ENCODE data around the gene ACIN1. TPM values are rescaled to one million over a fixed set of nuclear protein-coding genes. Genes with fewer than 3 reads are reported as not detected.

Gene ACIN1
- total and polyA plus RNA-seq, 2 of the 8 experiments (the other 6 are each of a cell fraction or from before 2014, with no cell fraction given): 132 to 233 TPM

DNA sequence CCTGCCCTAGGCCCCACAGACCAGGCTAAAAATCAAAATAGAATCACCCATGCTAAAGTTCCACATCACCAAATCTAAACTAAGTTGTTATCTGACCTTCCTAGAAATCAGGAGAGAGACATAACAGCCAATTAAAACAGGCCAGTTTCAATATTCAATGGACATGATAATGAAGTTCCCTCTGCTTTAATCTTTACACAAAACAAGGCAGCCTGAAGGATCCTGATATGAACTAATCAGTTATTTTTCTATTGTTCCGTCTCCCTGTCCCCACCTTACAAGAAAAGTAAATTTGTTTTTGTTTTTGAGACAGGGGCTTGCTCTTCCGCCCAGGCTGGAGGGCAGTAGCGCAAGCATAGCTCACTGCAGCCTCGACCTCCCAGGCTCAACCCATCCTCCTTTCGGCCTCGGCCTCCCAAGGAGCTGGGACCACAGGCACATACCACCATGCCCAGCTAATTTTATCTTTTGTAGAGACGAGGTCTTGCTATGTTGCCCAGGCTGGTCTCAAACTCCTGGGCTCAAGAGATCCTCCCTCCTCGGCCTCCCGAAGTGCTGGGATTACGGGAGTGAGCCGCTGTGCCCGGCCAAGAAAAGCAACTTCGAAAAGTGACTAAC lies 29.5 kb upstream of the ACIN1 start:
- Histone ChIP-seq H2BK20ac (ENCODE audit: low read length) (no peak overlapping the region), H3K27me3 (replicated peaks in 1 of 4; ENCODE audit: control insufficient read depth in 3 of 4, extremely low read depth in 1 of 4, insufficient read depth in 3 of 4, low read length in 3 of 4) (no peaks in the 10 kb centered on the region), H3K23me2 (ENCODE audit: low read depth, low read length) (no peaks in the 10 kb centered on the region), H2BK12ac (ENCODE audit: low read depth, low read length) (no peak overlapping the region; the same call in 1 of the 2 replicates), H3K36me3 (ENCODE audit: control insufficient read depth in 2 of 4, insufficient read depth in 4 of 4, low read length in 3 of 4) (peaks cover 11 to 29% (median 16%) of the 10 kb centered on the region in 4 experiments), H3K23ac (ENCODE audit: insufficient read length) (no peak overlapping the region), H2AFZ (ENCODE audit: low read length) (no peak overlapping the region), H2AK5ac (ENCODE audit: low read depth, low read length) (no peak overlapping the region), H3K9ac (replicated peaks in 1 of 4; ENCODE audit: extremely low read depth in 1 of 4, low read depth in 3 of 4, low read length in 3 of 4) (no peak overlapping the region), H4K5ac (ENCODE audit: insufficient read length, low read depth, low read length) (no peak overlapping the region), H3K79me1 (ENCODE audit: low read depth, low read length) (no peaks in the 10 kb centered on the region), H3K4me1 (replicated peaks in 1 of 4; ENCODE audit: control insufficient read depth in 3 of 4, insufficient read depth in 4 of 4, low read length in 3 of 4) (peaks cover 0 to 11% (median 5%) of the 10 kb centered on the region in 4 experiments; a peak in 5 of 7 replicates), H3K79me2 (ENCODE audit: control insufficient read depth in 1 of 2, insufficient read depth in 2 of 2, low read length in 2 of 2) (no peaks in the 10 kb centered on the region), H3K14ac (ENCODE audit: insufficient read length) (no peak overlapping the region), H3K27ac (ENCODE audit: low read depth, low read length) (no peak overlapping the region), H2BK15ac (ENCODE audit: low read length) (no peak overlapping the region), H4K91ac (replicated peaks; ENCODE audit: insufficient read length, low read length) (no peak overlapping the region), H4K8ac (ENCODE audit: extremely low read depth, insufficient read depth, low read length) (no peak overlapping the region), H3K4me3 (ENCODE audit: extremely low read depth in 1 of 4, insufficient read depth in 2 of 4, low read depth in 3 of 4, low read length in 4 of 4) (no peak overlapping the region), H3K18ac (ENCODE audit: extremely low read depth, low read length) (no peak overlapping the region), H4K20me1 (replicated peaks in 1 of 2; ENCODE audit: control insufficient read depth in 1 of 2, insufficient read depth in 2 of 2, low read length in 2 of 2) (peaks cover 0 to 2% of the 10 kb centered on the region in 2 experiments), H3K4ac (replicated peaks; ENCODE audit: insufficient read length, low read depth, low read length) (no peak overlapping the region), H3K56ac (replicated peaks; ENCODE audit: insufficient read length, low read depth, low read length) (no peak overlapping the region), H2BK120ac (replicated peaks; ENCODE audit: low read depth, low read length) (no peak overlapping the region), H2BK5ac (ENCODE audit: low read depth, low read length) (no peak overlapping the region), H3K9me3 (ENCODE audit: insufficient read depth in 2 of 2, low read depth in 1 of 2, low read length in 1 of 2) (no peaks in the 10 kb centered on the region), H3K4me2 (ENCODE audit: insufficient read depth in 1 of 2, low read depth in 2 of 2, low read length in 2 of 2) (no peak overlapping the region)
- ChIA-PET POLR2A (ENCODE audit: partially characterized antibody) (interaction anchor here (0.7 to 3.1 kb wide), 8 partner anchors 12 to 1319 kb away, joined by 3 to 9 read pairs (median 4); no protein-coding TSS in a partner anchor), CTCF (ENCODE audit: partially characterized antibody) (interaction anchor here (1.0 to 11.8 kb wide), 8 partner anchors 29 to 140 kb away, joined by 3 to 290 read pairs (median 6); partner anchors contain the start of genes ACIN1, C14orf119 and SLC7A8)
- FAIRE-seq: no peak
- WGBS, 2 experiments (ENCODE audit: extremely low coverage in 1 of 2, insufficient coverage in 1 of 2, insufficient read length in 1 of 2, insufficient replicate concordance in 2 of 2, low coverage in 1 of 2, low lambda C conversion rate in 2 of 2, missing lambda C conversion rate in 1 of 2): 94% methylated on average over 13 of the region's 13 CpGs; no CpG with 5 or more reads in 1 of the 2 experiments
- 0 out of 2 replicates have a peak, but pooled peaks have one; percentile 32 for TF ChIP-seq POLR2AphosphoS5 (IDR thresholded peaks at IDR 0.05; ENCODE audit: low read depth, low read length)
- TF ChIP-seq, protein P1, sequence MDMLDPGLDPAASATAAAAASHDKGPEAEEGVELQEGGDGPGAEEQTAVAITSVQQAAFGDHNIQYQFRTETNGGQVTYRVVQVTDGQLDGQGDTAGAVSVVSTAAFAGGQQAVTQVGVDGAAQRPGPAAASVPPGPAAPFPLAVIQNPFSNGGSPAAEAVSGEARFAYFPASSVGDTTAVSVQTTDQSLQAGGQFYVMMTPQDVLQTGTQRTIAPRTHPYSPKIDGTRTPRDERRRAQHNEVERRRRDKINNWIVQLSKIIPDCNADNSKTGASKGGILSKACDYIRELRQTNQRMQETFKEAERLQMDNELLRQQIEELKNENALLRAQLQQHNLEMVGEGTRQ (IDR thresholded peaks at IDR 0.05; ENCODE audit: low read length): no peak
- TF ChIP-seq RXRA (IDR thresholded peaks at IDR 0.05; ENCODE audit: insufficient read depth, low read depth, low read length): no peak
- TF ChIP-seq HDAC2 (IDR thresholded peaks at IDR 0.05; ENCODE audit: borderline replicate concordance in 1 of 2, low read depth in 2 of 2, low read length in 2 of 2): no peak
- no peak for TF ChIP-seq RAD21 (IDR thresholded peaks at IDR 0.05 in 1 of 2, conservative IDR thresholded peaks at IDR 0.05 in 1 of 2; ENCODE audit: low read depth in 2 of 2, low read length in 2 of 2)
- TF ChIP-seq TBP (IDR thresholded peaks at IDR 0.05; ENCODE audit: low read depth, low read length): no peak
- DNase-seq (ENCODE audit: low read depth in 1 of 2, low spot score in 2 of 2): no peak
